Choroid plexus epithelial cell (primary cell): ENCODE measurements around the gene HOXD3.

ENCODE experiments used
- DNase-seq: peaks from one replicate; pipeline ENCODE4 v3.0.0-alpha.2; 2010; ENCODE audit warnings: low read depth
- H3K4me3 ChIP-seq: 2 replicates; pipeline ENCODE4 v1.5.1; 2011; ENCODE audit warnings: low read depth, mild to moderate bottlenecking, control low read depth, low read length, moderate library complexity
- CTCF ChIP-seq: conservative IDR thresholded peaks from 2 replicates; pipeline ENCODE4 v1.5.1; 2011; ENCODE audit warnings: low read depth, mild to moderate bottlenecking, control low read depth, inconsistent platforms, low read length, moderate library complexity

Gene HOXD3

GRCh38 chr2:176158855-176159662 is 2.0 kb downstream of the HOXD3 start:
- H3K4me3 ChIP-seq = no peak overlapping the region
- TF ChIP-seq CTCF = no peak
- DNase-seq = no peak

GRCh38 chr2:176159663-176160250 is 2.6 kb downstream of the HOXD3 start:
- no peak for TF ChIP-seq CTCF
- no peak overlapping the region for H3K4me3 ChIP-seq
- no peak for DNase-seq

- no peak for TF ChIP-seq CTCF
- H3K4me3 ChIP-seq = no peak overlapping the region
- DNase-seq = no peak
Observed at GRCh38 chr2:176160251-176160985, 3.3 kb downstream of the HOXD3 start.

GRCh38 chr2:176160986-176161824 is 4.1 kb downstream of the HOXD3 start:
- H3K4me3 ChIP-seq = no peak overlapping the region
- no peak for DNase-seq
- TF ChIP-seq CTCF = no peak

GRCh38 chr2:176161825-176162626 is 4.9 kb downstream of the HOXD3 start:
- TF ChIP-seq CTCF = no peak
- no peak overlapping the region for H3K4me3 ChIP-seq
- DNase-seq = peak; percentile 8
